NCI-H2196 treated with DMSO at 0.1 percent for 48 hours (cell line): Measurements from ENCODE around the gene TRABD2B.

Source experiments
- DNase-seq: peaks from one replicate; lab custom pipeline; 2025; ENCODE audit not compliant: unreplicated experiment; lab: John Stamatoyannopoulos, UW

The TRABD2B gene

GRCh38 chr1:47855230-47855629, 142.0 kb downstream of the TRABD2B start:
- no peak for DNase-seq

GRCh38 chr1:47854552-47855144, 142.5 kb downstream of the TRABD2B start:
- no peak for DNase-seq

GRCh38 chr1:47853852-47854251, 143.3 kb downstream of the TRABD2B start:
- no peak for DNase-seq

- no peak for DNase-seq
Measured at GRCh38 chr1:47853059-47853458, 144.1 kb downstream of the TRABD2B start.

GRCh38 chr1:47852006-47852718, 145.0 kb downstream of the TRABD2B start:
- DNase-seq: no peak

- DNase-seq: no peak
Measured at GRCh38 chr1:47850451-47850850, 146.7 kb downstream of the TRABD2B start.

GRCh38 chr1:47849591-47850261, 147.5 kb downstream of the TRABD2B start:
- DNase-seq: no peak

- DNase-seq: no peak
Measured at GRCh38 chr1:47849005-47849521, 148.1 kb downstream of the TRABD2B start.

- DNase-seq: no peak
Measured at GRCh38 chr1:47847763-47848162, 149.4 kb downstream of the TRABD2B start.

GRCh38 chr1:47844558-47844955, 152.6 kb downstream of the TRABD2B start:
- no peak for DNase-seq

- no peak for DNase-seq
Measured at GRCh38 chr1:47843781-47844557, 153.2 kb downstream of the TRABD2B start.

GRCh38 chr1:47843059-47843458, 154.1 kb downstream of the TRABD2B start:
- no peak for DNase-seq

GRCh38 chr1:47842228-47842919, 154.8 kb downstream of the TRABD2B start:
- DNase-seq: no peak

- no peak for DNase-seq
Measured at GRCh38 chr1:47841356-47841755, 155.8 kb downstream of the TRABD2B start.

GRCh38 chr1:47840393-47841190, 156.6 kb downstream of the TRABD2B start:
- no peak for DNase-seq

- DNase-seq: no peak
Measured at GRCh38 chr1:47839433-47839760, 157.8 kb downstream of the TRABD2B start.

GRCh38 chr1:47838562-47839432, 158.4 kb downstream of the TRABD2B start:
- DNase-seq: no peak

GRCh38 chr1:47837866-47838561, 159.2 kb downstream of the TRABD2B start:
- DNase-seq: no peak
